Kidney capillary endothelial cell (primary cell): Measurements from ENCODE around the gene TBC1D14.
"Not testable (repeated sequence)": the region's sequence is repeated elsewhere in the genome, so short reads cannot be mapped to it uniquely, and the experiment has no call there.

Source experiments
- DNase-seq: peaks from one replicate; pipeline ENCODE4 v3.0.0-alpha.2; 2018; ENCODE audit warnings: low spot score

The TBC1D14 gene

DNA sequence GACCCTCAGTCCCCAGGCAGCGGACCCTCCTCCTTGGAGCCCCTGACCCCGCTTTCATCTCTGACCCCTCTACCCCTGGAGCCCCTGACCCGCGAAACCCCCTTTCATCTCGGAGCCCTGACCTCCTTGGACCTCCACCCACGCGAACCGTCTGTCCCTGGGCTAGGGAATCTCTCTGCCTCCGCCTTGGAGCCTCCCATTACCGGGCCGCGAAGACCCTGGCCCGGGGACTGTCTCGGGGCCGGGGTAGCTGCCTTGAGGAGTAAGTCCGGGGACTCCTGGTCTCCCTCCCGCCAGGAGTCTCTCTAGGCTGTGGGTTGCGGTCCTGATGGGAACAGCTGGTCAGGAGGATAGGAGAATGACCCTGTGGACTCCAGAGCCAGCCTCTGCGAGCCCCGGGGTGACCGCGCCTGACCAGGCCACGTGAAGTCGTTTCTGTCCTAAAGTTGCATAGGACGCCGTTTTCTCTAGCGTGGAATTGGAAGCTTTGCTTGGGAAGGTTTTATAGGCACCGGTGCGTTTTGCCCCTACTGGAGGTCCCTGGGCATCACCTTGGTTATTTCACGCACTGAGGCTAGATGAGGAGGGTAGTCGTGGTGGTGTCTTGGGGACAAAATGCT, 824 bp downstream of the TBC1D14 start:
- DNase-seq: no peak

DNA sequence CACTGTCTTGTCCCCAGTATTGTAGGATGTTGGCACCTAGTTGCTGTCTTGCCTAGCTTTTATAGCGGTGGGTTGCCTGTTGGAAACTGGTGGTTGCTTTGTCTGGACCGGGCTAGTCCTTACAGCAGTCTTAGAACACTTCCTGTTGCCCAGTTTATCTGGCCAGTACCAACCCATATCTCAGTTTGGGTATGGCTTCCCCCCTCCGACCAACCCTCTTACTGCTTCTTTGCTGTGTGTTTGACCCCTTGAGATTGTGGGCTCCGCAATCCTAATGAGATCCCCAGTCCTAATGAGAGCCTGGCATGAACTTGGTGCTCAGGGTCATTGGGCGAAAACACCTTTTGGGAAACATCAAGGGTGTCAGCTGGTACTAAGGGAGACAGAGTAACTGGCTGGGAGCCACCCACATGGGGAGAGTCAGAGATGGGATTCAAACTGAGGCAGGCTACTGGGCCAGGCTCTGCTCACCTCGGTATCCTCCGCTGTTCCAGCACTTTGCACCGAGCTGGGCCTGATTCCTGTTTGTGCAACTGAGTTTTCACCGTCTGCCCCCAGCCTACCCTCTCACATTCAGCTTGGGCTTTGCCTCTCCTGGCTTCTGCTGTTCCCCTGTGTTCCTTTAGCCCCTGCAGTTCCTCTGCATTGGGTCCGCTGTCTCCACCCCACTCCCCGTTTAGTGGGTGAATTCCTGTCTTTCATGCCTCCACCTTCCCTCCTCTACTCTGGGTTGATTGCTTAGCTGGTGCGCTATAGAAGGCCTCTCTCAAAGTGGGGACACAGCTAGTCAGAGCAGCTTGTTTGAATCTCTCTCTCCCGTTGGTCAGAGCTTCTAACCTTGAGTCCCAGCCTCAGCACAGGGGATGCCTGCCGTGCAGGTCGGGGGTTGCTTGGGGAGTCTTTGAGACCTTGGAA, 1.6 kb downstream of the TBC1D14 start:
- no peak for DNase-seq

DNA sequence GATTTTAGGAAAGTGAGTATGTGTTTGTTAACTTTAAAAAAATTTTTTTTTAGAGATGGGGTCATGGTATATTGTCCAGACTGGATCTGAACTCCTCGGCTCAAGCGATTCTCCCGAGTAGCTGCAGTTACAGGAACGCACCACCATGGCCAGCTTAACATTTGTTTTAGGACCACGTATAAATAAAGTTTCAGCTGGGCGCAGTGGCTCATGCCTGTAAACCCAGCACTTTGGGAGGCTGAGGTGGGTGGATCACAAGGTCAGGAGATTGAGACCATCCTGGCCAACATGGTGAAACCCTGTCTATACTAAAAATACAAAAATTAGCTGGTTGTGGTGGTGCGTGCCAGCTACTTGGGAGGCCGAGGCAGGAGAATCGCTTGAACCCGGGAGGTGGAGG, 2.3 kb downstream of the TBC1D14 start:
- not testable (repeated sequence) for DNase-seq

- no peak for DNase-seq
These were observed 2.8 kb downstream of the TBC1D14 start for GRCh38 chr4:6912441-6912840.

- DNase-seq: no peak
These were observed 3.8 kb downstream of the TBC1D14 start for GRCh38 chr4:6913350-6913905.

DNA sequence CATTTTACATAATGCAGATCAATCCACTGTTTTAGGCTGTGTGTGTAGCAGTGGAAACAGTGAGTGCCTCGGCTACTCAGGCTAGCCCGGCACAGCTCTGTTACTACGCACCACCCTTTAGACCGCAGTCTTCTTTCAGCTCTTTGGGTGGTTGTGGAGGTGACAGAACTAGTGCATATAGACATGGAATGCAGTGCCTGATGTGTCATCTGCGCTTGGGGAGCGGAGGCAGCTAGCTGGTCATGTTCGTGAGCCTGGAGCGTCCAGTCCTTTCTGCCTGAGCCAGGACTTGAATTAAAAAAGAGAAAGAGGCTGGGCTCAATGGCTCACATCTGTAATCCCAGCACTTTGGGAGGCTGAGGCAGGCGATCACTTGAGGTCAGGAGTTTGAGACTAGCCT, 4.8 kb downstream of the TBC1D14 start:
- DNase-seq: no peak

DNA sequence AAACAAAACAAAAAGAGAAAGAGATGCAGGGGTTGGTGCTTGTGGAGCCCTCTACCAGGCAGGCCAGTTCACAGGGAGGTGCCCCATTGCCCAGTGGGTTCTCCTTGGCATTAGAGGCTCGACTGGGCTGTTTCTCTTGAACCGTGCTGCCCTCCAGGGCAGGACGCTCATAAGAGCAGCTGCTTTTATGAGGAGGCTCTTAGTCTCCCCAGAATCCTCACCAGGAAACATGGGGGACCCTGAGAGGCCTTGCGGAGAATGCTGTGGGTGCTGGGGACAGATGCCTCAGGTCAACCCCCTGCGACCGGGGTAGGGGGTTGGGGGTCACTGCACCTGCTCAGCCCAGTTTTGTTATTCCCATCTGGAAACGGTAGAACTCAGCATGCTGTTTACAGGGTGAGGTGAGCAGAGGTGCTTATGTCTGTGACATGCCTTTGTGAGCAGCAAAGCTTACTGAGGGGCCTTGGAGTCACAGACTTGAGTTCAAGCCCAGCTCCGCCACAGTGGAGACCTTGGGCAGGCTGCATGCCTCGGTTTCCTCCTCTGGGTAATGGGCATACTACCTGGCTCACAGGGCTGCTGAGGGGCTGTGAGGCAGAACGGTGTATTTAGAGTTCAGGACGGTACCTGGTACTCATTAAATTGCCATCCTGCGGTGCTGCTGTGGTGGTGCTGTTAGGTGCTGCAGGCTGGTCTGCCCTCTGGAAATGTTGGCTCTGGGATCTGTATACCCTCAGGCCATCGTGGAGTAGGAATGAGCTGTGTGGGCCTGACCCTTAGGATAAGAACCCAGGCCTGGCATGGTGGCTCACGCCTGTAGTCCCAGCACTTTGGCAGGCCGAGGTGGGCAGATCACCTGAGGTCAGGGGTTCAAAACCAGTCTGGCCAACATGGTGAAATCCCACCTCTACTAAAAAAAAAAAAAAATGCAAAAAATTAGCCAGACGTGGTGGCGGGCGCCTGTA, 5.7 kb downstream of the TBC1D14 start:
- DNase-seq: no peak

- no peak for DNase-seq
These were observed 6.5 kb downstream of the TBC1D14 start for GRCh38 chr4:6916069-6916586.

DNA sequence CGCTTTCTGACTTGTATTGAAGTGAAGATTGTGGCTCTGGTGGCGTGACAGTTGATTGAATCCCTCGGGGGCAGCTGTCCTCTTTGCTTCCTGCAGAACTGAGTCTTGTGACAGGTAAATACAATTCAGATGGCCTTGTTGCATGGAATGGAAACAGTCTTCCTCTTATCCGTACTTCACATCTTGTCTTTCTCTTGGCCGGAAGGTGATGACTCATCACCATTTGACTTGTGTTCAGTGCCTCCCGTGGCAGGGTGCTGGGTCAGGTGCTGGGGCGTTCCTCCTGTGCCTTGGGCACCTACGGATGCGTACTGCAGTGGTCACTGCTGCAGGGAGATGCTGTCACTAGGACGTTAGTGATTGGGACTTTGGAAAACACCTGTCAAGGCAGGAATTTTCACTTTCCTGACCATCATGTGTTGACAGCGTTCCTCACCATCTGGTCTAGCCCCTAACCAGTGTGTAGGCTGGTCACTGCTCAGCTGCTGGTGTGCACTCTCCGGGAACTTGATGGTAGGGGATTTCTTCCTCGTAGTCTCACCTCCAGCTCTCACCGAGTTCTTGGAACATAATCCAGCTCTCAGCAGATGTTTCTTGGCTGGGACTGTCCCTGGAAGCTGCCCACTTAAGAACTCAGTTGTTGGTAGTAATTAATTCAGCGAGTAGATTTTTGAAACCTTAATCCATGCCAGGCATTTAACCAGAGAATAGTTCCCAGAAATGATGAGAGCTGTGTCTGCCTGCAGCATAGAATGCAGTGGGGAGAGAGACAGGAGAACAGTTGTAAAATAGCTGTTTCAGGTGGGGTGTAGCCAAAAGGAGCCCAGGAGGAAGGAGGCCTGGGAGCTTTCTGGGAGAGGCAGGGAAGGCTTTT, 7.2 kb downstream of the TBC1D14 start:
- DNase-seq: no peak

DNA sequence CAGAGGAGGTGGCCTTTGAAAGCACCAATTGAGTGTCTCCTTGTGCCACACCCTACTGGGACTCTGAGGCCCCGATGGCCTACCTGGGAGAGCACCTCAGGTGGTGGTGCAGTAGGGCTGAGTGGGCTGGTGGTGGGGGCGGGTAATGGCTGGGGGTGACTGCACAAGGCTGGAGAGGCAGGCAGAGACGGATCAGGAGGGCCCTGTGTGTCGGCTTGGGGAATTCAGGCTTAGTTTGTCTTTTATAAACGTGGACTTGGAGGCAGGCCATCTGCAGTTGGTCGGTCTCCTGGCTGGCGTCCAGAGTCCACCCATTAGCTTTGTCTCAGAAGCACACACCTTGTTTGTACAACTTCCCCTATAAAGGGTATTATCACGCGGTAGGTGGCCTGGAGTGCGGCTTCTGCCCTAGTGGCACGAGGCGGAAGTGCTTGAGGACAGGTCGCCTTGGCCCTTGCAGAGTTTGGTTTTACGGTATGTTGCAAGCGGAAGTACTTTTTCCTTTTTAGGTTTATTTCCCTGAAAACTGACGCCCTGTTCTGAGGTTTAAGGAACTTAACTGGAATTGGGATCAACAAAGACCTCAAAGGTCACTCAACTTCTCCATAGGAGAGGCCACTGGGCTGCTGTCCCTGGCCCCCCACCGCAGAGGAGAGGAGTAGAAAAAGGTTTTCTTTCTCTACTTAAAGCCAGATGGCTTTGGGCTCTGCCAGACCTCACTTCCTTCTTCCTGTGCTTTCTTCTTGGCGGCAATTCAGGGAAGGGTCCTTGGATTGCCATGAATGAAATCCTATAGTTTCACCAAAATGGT, 8.0 kb downstream of the TBC1D14 start:
- DNase-seq: peak; percentile 34

GRCh38 chr4:6918338-6918737, 8.7 kb downstream of the TBC1D14 start:
- DNase-seq: no peak

GRCh38 chr4:6920171-6920570, 10.5 kb downstream of the TBC1D14 start:
- DNase-seq: no peak

- no peak for DNase-seq
These were observed 13.9 kb downstream of the TBC1D14 start for GRCh38 chr4:6923507-6923906.

DNA sequence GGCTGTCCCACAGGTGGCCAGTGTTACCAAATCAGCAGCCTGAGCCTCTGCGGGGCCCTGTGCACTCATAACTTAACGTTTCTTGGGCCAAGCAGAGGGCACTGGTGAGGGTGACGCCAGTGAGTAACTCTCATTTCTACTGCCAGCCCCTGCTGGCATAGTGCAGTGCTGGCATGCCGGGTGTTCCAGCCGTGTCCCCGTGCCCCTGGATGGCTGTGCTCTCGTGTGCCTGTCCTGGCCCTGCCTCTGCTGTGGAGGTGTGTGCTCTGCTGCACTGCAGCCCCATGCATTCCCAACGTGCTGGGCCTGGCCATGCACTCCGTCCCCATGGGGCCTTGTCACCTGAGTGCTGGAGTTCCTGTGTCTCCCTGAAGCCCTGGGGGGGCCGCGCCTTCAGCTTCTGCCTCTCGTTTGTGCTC, 14.7 kb downstream of the TBC1D14 start:
- DNase-seq: no peak

DNA sequence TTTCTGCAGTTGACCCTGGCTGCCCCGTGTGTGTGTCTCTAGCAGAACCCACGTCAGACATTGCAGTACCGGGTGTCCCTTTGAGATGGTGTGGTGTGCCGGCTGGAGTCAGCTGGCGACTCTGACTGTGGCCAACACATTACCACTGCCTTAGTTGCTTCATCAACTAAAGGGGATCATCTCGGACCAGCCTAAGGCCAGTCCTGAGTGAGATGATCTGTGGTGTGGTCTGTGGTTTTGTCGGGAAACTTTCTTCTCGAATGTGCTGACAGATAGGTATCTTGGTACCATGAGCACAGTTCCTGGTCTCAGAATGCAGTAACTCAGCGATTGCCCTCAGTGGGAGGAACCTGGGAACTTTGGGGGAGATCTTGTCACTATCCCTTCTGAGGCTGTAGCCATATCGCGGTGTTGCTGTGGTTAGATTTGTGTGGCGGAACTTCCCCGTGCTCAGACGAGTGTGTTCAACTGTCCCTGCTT, 15.8 kb downstream of the TBC1D14 start:
- no peak for DNase-seq

DNA sequence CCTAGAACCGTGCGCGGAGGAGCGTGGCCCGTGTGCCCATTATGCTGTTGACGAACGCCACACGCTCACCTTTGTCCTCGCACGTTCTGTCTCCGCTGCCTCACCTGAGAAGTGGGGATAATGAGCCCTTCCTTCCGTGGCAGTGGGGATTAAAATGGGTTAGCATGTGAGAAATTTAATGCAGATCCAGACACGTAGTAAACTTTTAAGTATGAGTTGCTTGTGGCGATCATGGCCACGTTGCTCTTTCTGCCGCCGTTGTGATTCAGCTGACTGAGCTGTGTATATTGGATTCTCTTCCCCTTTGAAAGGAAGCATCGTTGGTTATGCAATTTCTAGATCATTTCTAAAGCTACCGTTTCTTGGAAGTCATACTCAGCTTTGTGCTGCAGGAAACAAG, 16.5 kb downstream of the TBC1D14 start:
- DNase-seq: no peak

- no peak for DNase-seq
These were observed 17.3 kb downstream of the TBC1D14 start for GRCh38 chr4:6926681-6927478.

DNA sequence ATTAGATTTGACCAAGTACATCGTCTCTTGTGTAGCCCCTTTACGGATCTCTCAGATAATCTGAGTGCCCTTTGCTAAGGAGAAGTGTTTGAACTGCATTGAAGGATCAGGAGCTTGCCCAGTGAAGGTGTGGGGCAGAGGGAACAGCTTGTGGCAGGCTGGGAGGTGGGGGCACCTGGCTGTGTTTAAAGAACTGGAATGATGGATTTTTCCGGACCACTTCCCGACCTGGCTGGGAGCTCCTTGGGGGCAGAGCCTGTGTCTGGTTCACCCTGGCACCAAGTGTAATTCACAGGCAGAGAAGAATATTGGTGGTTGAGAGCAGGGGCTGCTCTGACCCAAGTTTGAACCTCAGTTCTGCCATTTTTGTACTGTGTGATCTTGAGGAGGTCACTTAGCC, 18.5 kb downstream of the TBC1D14 start:
- no peak for DNase-seq

DNA sequence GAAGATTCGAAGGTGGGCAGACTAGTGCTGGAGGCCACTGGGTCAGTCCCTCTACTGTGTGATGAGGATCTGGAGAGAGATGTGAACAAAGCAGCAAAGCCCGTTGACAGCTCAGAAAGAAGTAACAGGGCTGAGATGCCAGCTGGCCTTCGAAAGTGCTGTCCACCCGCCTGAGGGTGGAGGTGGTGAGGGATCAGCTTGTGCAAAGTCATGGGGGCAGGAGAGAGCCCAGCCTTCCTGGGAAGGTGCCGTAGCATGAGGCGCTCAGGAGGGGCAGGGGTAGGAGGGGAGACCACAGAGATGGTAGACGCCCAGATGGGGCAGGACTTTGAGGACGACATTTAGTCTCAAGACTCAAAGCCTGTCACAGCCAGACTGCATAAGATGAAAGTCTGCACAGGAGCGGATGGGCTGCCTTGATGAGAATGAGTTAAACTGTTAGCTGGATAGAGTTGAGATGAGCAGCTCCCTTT, 19.7 kb downstream of the TBC1D14 start:
- no peak for DNase-seq
